Naive thymus-derived CD4-positive, alpha-beta T cell (primary cell): ENCODE measurements around the gene GCLC. TPM values are rescaled to one million over a fixed set of nuclear protein-coding genes. Genes with fewer than 3 reads are reported as not detected.

Source experiments
- ATAC-seq: fragments of 150-1000 bp; cut with Tn5 transposase; 2 replicates; pipeline ENCODE4 v1.10.0; 2021; ENCODE audit warnings: mild to moderate bottlenecking, moderate library complexity
- CTCF ChIA-PET: fragments of 350-600 bp; sonication (Branson Sonifier 250); formaldehyde crosslinking; loops from one replicate; lab custom pipeline; 2021; ENCODE audit warnings: antibody characterized with exemption; lab: Charles Lee
- POLR2A ChIA-PET: fragments of 350-600 bp; sonication (Branson Sonifier 250); formaldehyde crosslinking; loops from one replicate; lab custom pipeline; 2021; ENCODE audit warnings: antibody characterized with exemption, inconsistent platforms; lab: Charles Lee
- DNase-seq, 9 donors: peaks; one replicate each; pipeline versions ENCODE4 v3.0.0 to v3.0.0-alpha.2; 2020 to 2022; ENCODE audit warnings: mixed read lengths in 1 of 9
- H3K27ac ChIP-seq: one replicate; pipeline ENCODE4 v1.7.0; 2013; ENCODE audit warnings: mild to moderate bottlenecking, low read depth, low read length, moderate library complexity
- H3K27me3 ChIP-seq, 2 donors: one replicate each; pipeline ENCODE4 v1.7.0; 2013; ENCODE audit warnings: low read length in 2 of 2, mild to moderate bottlenecking in 2 of 2, moderate library complexity in 2 of 2; ENCODE audit not compliant: control insufficient read depth in 2 of 2, insufficient read depth in 2 of 2
- H3K36me3 ChIP-seq, 3 experiments: 1 replicate in 2 of 3; 2 replicates in 1 of 3; pipeline ENCODE4 v1.7.0; 2013; ENCODE audit warnings: low read length in 3 of 3, mild to moderate bottlenecking in 3 of 3, moderate library complexity in 1 of 3; ENCODE audit not compliant: insufficient read depth in 3 of 3, control insufficient read depth in 2 of 3
- H3K4me1 ChIP-seq, 2 donors: one replicate each; pipeline ENCODE4 v1.7.0; 2013; ENCODE audit warnings: low read length in 2 of 2, mild to moderate bottlenecking in 2 of 2, moderate library complexity in 1 of 2; ENCODE audit not compliant: control insufficient read depth in 2 of 2, insufficient read depth in 2 of 2
- H3K4me3 ChIP-seq: 2 replicates; pipeline ENCODE4 v1.7.0; 2013; ENCODE audit warnings: mild to moderate bottlenecking, low read length
- H3K9me3 ChIP-seq, 3 experiments: 1 replicate in 2 of 3; 2 replicates in 1 of 3; pipeline ENCODE4 v1.7.0; 2013; ENCODE audit warnings: low read length in 3 of 3; ENCODE audit not compliant: control insufficient read depth in 2 of 3
- H3K27ac Mint-ChIP-seq, 9 donors: one replicate each; pipeline ENCODE4 v1.8.0; 2020 to 2022; ENCODE audit warnings: mixed read lengths in 9 of 9, mild to moderate bottlenecking in 8 of 9, moderate library complexity in 5 of 9, inconsistent platforms in 2 of 9
- H3K27me3 Mint-ChIP-seq, 5 donors: one replicate each; pipeline ENCODE4 v1.8.0; 2021 to 2022; ENCODE audit warnings: mixed read lengths in 5 of 5, mild to moderate bottlenecking in 1 of 5
- H3K36me3 Mint-ChIP-seq, 5 donors: one replicate each; pipeline ENCODE4 v1.8.0; 2020 to 2022; ENCODE audit warnings: mixed read lengths in 5 of 5, mild to moderate bottlenecking in 3 of 5, inconsistent platforms in 1 of 5
- H3K4me1 Mint-ChIP-seq, 7 donors: one replicate each; pipeline ENCODE4 v1.8.0; 2020 to 2022; ENCODE audit warnings: mixed read lengths in 7 of 7, mild to moderate bottlenecking in 3 of 7, inconsistent platforms in 1 of 7
- H3K4me3 Mint-ChIP-seq, 10 donors: one replicate each; pipeline ENCODE4 v1.8.0; 2020 to 2022; ENCODE audit warnings: mild to moderate bottlenecking in 10 of 10, mixed read lengths in 10 of 10, moderate library complexity in 6 of 10, inconsistent platforms in 2 of 10
- H3K9me3 Mint-ChIP-seq, 11 donors: one replicate each; pipeline ENCODE4 v1.8.0; 2020 to 2022; ENCODE audit warnings: mixed read lengths in 11 of 11, mild to moderate bottlenecking in 4 of 11, inconsistent platforms in 1 of 11, moderate library complexity in 1 of 11
- intact Hi-C, 2 donors: fragments of 100-400 bp; cut with micrococcal nuclease; formaldehyde crosslinking; loops; one replicate each; pipeline ENCODE4 v1.15.1; 2023
- polyA plus RNA-seq, 2 donors: library from polyadenylated mRNA; unstranded; fragments of 300-500 nt; fragmentation: Illumina TruSeq; gene quantifications; one replicate each; pipeline ENCODE4 v1.2.3, GENCODE V29; 2021
- total RNA-seq, 6 experiments: library from RNA in 5 of 6; stranded (reverse) in 5 of 6; gene quantifications; 1 replicate in 5 of 6; 2 replicates in 1 of 6; pipeline ENCODE4 v1.2.3 and lab custom pipeline; 2021 to 2026

GCLC gene
- total and polyA plus RNA-seq, 7 experiments from 2014 or later, result 8.3 to 37.5 (median 27.5) TPM

- CTCF ChIA-PET, result no interaction called here
- POLR2A ChIA-PET, result no interaction called here
- Histone ChIP-seq H3K27me3 (no peaks in the 10 kb centered on the region), H3K36me3 (peaks cover 0 to 9% (median 5%) of the 10 kb centered on the region in 3 experiments), H3K4me3 (no peak overlapping the region), H3K4me1 (no peaks in the 10 kb centered on the region), H3K9me3 (no peaks in the 10 kb centered on the region), H3K27ac (no peak overlapping the region)
- Mint-ChIP-seq H3K27me3 (no peaks in the 10 kb centered on the region), H3K4me1 (peaks cover 0 to 11% (median 4%) of the 10 kb centered on the region in 7 donors), H3K36me3 (peaks cover 0 to 18% (median 5%) of the 10 kb centered on the region in 5 donors), H3K27ac (no peak overlapping the region), H3K9me3 (peaks cover 0 to 2% (median 0%) of the 10 kb centered on the region in 11 donors), H3K4me3 (no peak overlapping the region)
- intact Hi-C loops, result no loop called here
- ATAC-seq (no peak), DNase-seq (no peak)
These were observed 20.5 kb downstream of the GCLC start for GRCh38 chr6:53524455-53524815.

GRCh38 chr6:53523511-53524454, 21.1 kb downstream of the GCLC start:
- ATAC-seq, result no peak
- Histone ChIP-seq H3K36me3 (peaks cover 0 to 12% (median 5%) of the 10 kb centered on the region in 3 experiments), H3K9me3 (no peaks in the 10 kb centered on the region), H3K4me1 (no peaks in the 10 kb centered on the region), H3K27ac (no peak overlapping the region), H3K4me3 (no peak overlapping the region), H3K27me3 (no peaks in the 10 kb centered on the region)
- no peaks in the 10 kb centered on the region for H3K27me3 Mint-ChIP-seq
- POLR2A ChIA-PET, result interaction anchor here (0.7 kb wide), 1 partner anchor 817 kb away, joined by 3 read pairs; no protein-coding TSS in a partner anchor
- CTCF ChIA-PET, result interaction anchor here (0.9 kb wide), 1 partner anchor 16 kb away, joined by 3 read pairs; no protein-coding TSS in a partner anchor
- peaks cover 0 to 24% (median 5%) of the 10 kb centered on the region in 5 donors for H3K36me3 Mint-ChIP-seq
- H3K4me1 Mint-ChIP-seq, result peaks cover 0 to 11% (median 4%) of the 10 kb centered on the region in 7 donors
- H3K4me3 Mint-ChIP-seq, result no peak overlapping the region
- intact Hi-C loops, result no loop called here
- DNase-seq, result no peak
- no peak overlapping the region for H3K27ac Mint-ChIP-seq
- H3K9me3 Mint-ChIP-seq, result peaks cover 0 to 2% (median 0%) of the 10 kb centered on the region in 11 donors

- ChIA-PET CTCF (interaction anchor here (0.5 to 1.3 kb wide), 4 partner anchors 17 to 131 kb away, joined by 3 to 4 read pairs (median 4); partner anchors contain the start of gene GCLC), POLR2A (no interaction called here)
- no peak for ATAC-seq
- H3K9me3 Mint-ChIP-seq, result peaks cover 0 to 2% (median 0%) of the 10 kb centered on the region in 11 donors
- intact Hi-C loops, result no loop called here
- peaks cover 0 to 4% (median 2%) of the 10 kb centered on the region in 7 donors for H3K4me1 Mint-ChIP-seq
- H3K9me3 ChIP-seq, result no peaks in the 10 kb centered on the region
- no peak for DNase-seq
- H3K27ac ChIP-seq, result no peak overlapping the region
- H3K36me3 ChIP-seq, result peaks cover 5 to 15% (median 11%) of the 10 kb centered on the region in 3 experiments
- H3K4me3 Mint-ChIP-seq, result no peak overlapping the region
- H3K27ac Mint-ChIP-seq, result no peak overlapping the region
- peaks cover 2 to 39% (median 14%) of the 10 kb centered on the region in 5 donors for H3K36me3 Mint-ChIP-seq
- no peaks in the 10 kb centered on the region for H3K27me3 Mint-ChIP-seq
- no peaks in the 10 kb centered on the region for H3K4me1 ChIP-seq
- no peaks in the 10 kb centered on the region for H3K27me3 ChIP-seq
- no peak overlapping the region for H3K4me3 ChIP-seq
These were observed 24.5 kb downstream of the GCLC start for GRCh38 chr6:53520320-53520928.

GRCh38 chr6:53518862-53519261, 26.0 kb downstream of the GCLC start:
- Mint-ChIP-seq H3K36me3 (peaks cover 2 to 45% (median 23%) of the 10 kb centered on the region in 5 donors), H3K27me3 (no peaks in the 10 kb centered on the region), H3K4me1 (peaks cover 0 to 2% (median 0%) of the 10 kb centered on the region in 7 donors), H3K9me3 (no peaks in the 10 kb centered on the region), H3K27ac (peak overlapping the region in 1 of 9 donors; percentile 2), H3K4me3 (no peak overlapping the region)
- Histone ChIP-seq H3K27ac (no peak overlapping the region), H3K4me1 (no peaks in the 10 kb centered on the region), H3K36me3 (peaks cover 9 to 15% (median 11%) of the 10 kb centered on the region in 3 experiments), H3K4me3 (no peak overlapping the region), H3K9me3 (no peaks in the 10 kb centered on the region), H3K27me3 (no peaks in the 10 kb centered on the region)
- CTCF ChIA-PET, result interaction anchor here (0.5 to 1.3 kb wide), 2 partner anchors 133 to 431 kb away, joined by 3 to 5 read pairs; no protein-coding TSS in a partner anchor
- ATAC-seq (no peak), DNase-seq (no peak)
- intact Hi-C loops, result no loop called here
- POLR2A ChIA-PET, result interaction anchor here (1.0 kb wide), 1 partner anchor 279 kb away, joined by 3 read pairs; no protein-coding TSS in a partner anchor

- no peaks in the 10 kb centered on the region for H3K4me1 ChIP-seq
- H3K36me3 ChIP-seq, result peaks cover 9 to 15% (median 11%) of the 10 kb centered on the region in 3 experiments
- no peak overlapping the region for H3K4me3 Mint-ChIP-seq
- H3K36me3 Mint-ChIP-seq, result peaks cover 2 to 54% (median 25%) of the 10 kb centered on the region in 5 donors
- no peaks in the 10 kb centered on the region for H3K27me3 Mint-ChIP-seq
- intact Hi-C loops, result no loop called here
- H3K4me1 Mint-ChIP-seq, result peaks cover 0 to 4% (median 0%) of the 10 kb centered on the region in 7 donors
- no peaks in the 10 kb centered on the region for H3K9me3 Mint-ChIP-seq
- H3K4me3 ChIP-seq, result no peak overlapping the region
- DNase-seq (no peak), ATAC-seq (no peak)
- ChIA-PET CTCF (interaction anchor here (0.7 to 1.2 kb wide), 2 partner anchors 25 to 31 kb away, joined by 3 to 4 read pairs; no protein-coding TSS in a partner anchor), POLR2A (no interaction called here)
- H3K27ac ChIP-seq, result no peak overlapping the region
- H3K27ac Mint-ChIP-seq, result no peak overlapping the region
- no peaks in the 10 kb centered on the region for H3K9me3 ChIP-seq
- H3K27me3 ChIP-seq, result no peaks in the 10 kb centered on the region
These were observed 27.9 kb downstream of the GCLC start for GRCh38 chr6:53517021-53517420.

GRCh38 chr6:53514677-53515076, 30.2 kb downstream of the GCLC start:
- no peaks in the 10 kb centered on the region for H3K9me3 ChIP-seq
- intact Hi-C loops, result no loop called here
- H3K27me3 Mint-ChIP-seq, result no peaks in the 10 kb centered on the region
- H3K27me3 ChIP-seq, result no peaks in the 10 kb centered on the region
- H3K9me3 Mint-ChIP-seq, result no peaks in the 10 kb centered on the region
- no peaks in the 10 kb centered on the region for H3K4me1 ChIP-seq
- ChIA-PET CTCF (no interaction called here), POLR2A (no interaction called here)
- no peak overlapping the region for H3K27ac Mint-ChIP-seq
- H3K4me3 Mint-ChIP-seq, result no peak overlapping the region
- peaks cover 6 to 11% (median 9%) of the 10 kb centered on the region in 3 experiments for H3K36me3 ChIP-seq
- H3K36me3 Mint-ChIP-seq, result peaks cover 7 to 56% (median 27%) of the 10 kb centered on the region in 5 donors
- peaks cover 0 to 4% (median 0%) of the 10 kb centered on the region in 7 donors for H3K4me1 Mint-ChIP-seq
- no peak overlapping the region for H3K4me3 ChIP-seq
- no peak overlapping the region for H3K27ac ChIP-seq
- no peak for DNase-seq
- no peak for ATAC-seq
